ENCODE data around the gene CEP55.
"Not testable (repeated sequence)": the region's sequence is repeated elsewhere in the genome, so short reads cannot be mapped to it uniquely, and the experiment has no call there.

Gene CEP55

DNA sequence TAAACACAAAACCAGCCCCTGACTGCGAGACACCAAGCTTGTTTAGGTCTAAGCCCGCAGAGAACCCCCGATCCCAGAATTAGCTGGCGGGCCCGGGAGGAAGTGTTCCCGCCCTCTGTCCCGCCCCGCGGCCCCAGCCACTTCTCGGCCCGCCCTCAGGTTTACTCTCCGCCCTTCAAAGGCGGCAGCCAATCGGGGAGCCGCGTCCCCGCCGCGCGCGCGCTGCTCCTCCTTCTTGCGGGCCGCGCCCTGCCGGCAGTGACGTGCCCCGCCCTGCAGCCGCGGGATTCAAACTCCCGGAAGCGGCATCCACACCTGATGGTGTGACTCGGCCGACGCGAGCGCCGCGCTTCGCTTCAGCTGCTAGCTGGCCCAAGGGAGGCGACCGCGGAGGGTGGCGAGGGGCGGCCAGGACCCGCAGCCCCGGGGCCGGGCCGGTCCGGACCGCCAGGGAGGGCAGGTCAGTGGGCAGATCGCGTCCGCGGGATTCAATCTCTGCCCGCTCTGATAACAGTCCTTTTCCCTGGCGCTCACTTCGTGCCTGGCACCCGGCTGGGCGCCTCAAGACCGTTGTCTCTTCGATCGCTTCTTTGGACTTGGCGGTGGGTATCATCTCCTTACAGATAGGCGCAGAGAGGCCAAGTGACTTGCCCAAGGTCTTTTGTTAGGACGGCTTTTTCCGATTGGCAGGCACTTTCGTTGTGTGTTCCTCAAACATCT lies at the start of gene CEP55:
Gene CEP55 (plus strand): TSS at position 291 of the 720 bp plus-strand sequence. CDS start 3,440 bp downstream, outside the sequence.
- peak; percentile 88 to 90 for DNase-seq (ENCODE audit: low read depth in 2 of 2)

DNA sequence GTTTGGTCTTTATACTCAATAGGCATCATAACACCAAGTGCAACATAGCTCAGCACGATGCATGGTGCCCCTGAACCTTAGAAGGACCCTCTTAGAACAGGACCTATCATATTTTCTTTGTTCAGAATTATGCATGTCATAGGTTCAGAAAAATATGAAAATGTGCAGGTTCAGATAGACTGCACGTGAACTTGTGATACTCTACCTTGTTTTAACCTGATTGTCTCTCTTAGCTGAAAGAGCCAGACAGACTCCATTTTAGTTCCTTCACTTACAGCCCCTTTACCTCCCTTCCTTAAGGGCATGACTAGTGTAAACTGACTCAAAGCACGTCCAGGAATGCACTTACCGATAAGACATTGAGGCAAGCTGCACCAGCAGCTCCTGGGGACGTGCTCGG lies 49.4 kb upstream of the CEP55 start:
- DNase-seq (ENCODE audit: low read depth in 2 of 2) = no peak

DNA sequence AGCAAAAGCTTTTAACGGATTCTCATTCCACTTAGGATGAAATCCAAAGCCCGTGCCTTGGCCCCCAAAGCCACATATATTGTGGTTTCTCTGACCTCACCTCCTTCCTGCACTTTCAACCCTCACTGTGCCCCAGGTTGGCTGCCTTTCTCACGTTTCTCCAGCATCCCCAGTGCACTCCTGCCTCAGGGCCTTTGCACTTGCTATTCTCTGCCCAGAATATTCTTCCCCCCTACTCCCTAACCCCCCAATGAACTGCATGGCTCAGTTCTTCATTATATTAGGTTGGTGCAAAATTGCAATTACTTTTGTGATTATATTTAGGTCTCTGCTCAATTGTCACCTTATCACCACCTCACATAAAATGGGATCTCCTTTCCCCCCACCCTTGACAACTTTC lies 48.4 kb upstream of the CEP55 start:
- no peak for DNase-seq (ENCODE audit: low read depth in 2 of 2)

DNA sequence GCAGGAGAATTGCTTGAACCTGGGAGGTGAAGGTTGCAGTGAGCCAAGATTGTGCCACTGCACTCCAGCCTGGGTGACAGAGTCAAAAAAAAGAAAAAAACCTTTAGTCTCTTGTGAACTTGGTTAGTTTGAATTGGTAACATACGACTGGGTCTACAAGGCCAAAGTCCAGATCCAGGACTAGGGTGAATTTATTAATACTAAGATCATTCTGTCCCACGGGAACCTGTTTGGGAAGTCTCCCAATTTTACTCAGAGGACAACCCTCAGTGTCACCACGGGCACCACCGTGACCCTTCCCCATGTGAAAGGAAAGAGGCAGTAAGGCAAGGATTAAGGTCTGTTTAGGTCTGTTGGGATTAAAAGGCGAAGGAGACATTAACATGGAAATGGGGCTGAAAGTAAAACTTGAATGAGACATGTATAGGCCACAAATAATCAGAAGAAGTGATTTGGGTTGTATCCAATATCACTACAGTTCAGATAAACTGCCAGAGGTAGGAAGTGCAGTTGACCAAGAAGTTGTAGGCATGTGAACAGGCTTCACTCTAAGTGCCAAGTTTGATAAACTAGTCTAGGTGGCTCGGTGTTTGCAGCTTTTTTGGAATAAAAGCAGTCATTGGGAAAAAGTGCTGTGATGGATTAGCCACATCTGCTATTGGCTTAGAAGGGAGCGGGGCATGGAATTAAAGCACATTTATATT lies 45.0 kb upstream of the CEP55 start:
- DNase-seq (ENCODE audit: low read depth in 2 of 2) = no peak

DNA sequence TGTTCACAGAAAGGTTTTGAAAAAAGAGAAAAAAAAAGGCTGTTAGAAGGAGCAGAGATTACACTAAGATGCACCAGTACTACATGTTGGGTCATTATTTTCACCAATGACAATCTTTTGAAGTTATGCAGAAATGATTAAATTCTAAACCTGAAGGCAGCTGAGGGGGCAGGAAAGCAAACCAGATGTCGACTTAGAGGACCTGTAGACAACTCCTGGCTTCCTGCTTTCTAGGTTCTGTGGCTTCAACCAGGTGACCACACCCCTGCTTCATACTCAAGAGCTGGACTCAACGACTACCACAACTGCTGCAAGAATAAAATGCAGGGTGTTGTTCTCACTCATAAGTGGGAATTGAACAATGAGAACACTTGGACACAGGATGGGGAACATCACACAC lies 44.3 kb upstream of the CEP55 start:
- DNase-seq (ENCODE audit: low read depth in 2 of 2) = no peak

DNA sequence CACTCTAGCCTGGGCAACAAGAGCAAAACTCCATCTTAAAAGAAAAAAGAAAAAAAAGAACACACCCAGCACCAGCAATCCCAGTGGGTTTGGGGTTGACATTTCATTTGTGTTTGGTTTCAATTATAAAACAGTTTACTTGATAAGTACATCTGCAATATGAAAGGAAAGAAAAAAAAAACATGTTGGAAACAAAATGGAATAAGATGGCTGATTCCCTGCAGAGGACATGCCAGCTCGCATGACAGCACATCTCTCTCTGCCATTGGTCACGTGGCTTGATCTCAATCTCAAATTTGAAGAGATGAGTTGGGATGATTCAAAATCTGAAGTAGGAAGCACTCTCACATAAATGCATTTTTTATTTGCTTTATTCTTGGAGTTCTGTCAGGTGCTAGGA lies 42.3 kb upstream of the CEP55 start:
- DNase-seq (ENCODE audit: low read depth in 2 of 2) = no peak

DNA sequence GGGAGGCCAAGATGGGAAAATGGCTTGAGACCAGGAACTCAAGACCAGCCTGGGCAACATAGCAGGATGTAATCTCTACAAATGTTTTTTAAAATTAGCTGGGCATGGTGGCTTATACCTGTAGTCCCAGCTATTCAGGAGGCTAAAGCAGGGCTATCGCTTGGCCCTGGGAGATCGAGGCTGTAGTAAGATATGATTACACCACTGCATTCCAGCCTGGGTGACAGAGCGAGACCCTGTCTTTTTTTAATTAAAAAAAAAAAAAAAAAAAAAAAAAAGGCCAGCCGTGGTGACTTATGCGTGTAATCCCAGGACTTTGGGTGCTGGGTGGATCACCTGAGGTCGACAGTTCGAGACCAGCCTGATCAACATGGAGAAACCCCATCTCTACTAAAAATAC lies 41.7 kb upstream of the CEP55 start:
- DNase-seq (ENCODE audit: low read depth in 2 of 2) = no peak

DNA sequence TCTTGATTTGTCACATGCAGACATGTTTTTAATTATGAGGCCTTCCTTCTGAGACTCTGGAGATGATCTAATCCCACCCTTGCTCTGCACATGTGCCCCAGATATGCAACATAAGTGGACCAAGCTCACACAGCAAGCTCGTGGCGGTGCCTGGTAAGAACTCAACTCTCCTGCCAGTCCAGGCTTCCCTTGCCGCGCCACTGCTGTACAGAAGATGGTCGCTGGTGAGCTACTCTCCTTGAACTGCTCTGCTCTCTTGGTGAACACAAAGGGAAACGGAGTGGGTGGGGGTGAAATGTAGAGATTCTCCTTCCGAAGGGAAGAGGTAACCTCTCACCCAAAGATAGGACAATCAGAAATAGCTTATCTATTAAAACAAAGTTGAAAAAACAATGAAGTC lies 39.9 kb upstream of the CEP55 start:
- DNase-seq (ENCODE audit: low read depth in 2 of 2) = no peak

DNA sequence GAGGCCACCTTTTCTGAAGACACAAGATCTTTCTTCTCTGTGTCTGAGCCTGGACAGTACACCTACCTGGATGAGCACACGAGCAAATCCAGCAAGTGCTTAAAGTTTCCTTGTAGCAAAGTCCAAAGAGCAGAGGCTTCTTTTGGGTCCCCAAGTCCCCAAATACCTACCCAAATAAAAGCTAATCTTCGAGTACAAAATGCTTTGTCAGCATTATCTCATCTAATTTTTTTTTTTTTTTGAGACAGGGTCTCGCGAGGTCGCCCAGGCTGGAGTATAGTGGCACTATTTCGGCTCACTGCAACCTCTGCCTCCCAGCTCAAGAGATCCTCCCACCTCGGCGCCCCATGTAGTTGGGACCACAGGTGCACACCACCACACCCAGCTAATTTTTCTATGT lies 38.9 kb upstream of the CEP55 start:
- DNase-seq (ENCODE audit: low read depth in 2 of 2) = no peak

DNA sequence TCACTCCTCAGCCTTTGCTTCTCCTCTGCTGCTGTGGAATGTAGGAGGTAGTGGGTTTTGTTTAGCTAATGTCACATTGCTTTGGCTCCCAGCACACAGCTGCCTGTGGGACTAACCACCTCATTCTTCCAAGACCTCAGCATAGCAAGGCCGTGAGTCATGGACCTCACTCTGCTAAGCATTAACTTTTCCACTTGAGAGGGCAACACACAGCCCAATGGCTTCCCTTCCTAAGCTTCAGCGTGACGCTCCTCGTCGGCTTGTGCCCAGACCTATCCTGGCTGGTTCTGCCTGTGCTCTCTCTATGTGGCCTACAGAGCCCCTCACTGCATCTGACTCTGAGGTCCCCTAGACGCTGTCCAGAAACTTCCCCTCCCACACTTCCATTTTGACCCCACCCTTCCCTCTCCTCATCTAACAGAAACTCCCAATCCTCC lies 37.6 kb upstream of the CEP55 start:
- DNase-seq (ENCODE audit: low read depth in 2 of 2) = no peak

DNA sequence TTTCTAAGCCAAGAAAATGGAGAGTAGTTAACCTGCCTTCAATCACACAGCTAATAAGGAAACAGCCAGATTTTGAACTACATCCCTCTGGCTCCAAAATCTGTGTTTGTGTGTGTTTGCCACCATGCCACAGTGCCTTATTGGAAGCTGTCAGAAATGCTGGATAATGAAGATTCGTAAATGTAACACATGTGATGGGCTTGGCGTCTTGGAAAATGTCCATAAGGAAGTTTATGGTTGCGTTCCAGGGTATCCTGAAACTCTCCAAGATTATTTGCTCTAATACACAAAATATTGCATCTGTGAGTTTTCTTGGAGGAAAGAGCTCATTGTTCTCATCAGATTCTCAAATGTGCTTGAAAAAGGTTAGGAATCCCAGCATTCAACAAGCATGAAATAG lies 36.9 kb upstream of the CEP55 start:
- DNase-seq (ENCODE audit: low read depth in 2 of 2) = no peak

DNA sequence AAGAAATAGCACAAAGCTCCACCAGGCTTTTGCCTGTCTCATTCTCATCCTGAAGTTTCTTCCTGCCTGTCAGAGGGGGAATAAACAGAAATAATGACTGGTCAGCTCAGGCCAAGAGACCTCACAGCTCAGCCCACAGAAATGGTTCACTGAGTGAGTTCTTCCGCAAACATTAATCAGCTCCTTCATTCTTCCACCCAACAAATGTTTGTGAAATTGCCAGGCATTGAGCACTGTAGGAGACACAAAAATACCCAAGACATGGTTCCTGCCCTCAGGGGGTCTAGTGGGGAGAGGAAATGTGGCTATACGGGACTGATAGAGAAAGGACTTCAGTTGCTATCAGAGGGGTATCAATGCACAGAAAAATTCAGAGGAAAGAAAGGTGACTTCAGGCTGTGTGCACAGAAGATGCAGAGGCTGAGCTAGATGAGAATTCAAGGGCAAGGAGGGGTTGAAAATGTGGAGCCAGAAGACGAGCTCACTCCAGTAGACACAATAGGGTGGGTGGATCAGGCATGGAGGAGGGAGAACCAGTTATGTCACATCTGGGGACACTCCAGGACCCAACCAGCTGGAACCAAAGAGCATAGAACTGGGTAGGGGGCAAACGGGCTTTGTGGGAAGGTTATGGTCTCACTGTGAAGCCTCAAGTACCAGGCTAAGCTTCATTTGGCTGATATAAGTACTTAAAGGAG lies 35.2 kb upstream of the CEP55 start:
- DNase-seq (ENCODE audit: low read depth in 2 of 2) = no peak

DNA sequence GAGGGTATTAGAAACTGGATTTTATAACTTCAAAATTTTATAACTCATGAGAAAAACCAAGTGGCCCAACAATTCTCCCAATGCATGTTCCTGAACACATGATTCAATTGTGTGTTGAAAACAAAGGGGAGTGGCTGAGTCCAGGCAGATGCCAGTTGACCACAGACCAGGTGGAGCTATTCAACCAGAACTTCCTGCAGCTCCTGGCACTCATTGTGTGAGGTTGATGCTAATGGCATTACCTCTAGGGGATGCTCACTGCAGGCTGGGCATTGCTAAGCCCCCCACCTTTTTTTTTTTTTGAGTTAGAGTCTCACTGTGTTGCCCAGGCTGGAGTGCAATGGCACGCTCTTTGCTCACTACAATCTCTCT lies 34.6 kb upstream of the CEP55 start:
- DNase-seq (ENCODE audit: low read depth in 2 of 2) = no peak

DNA sequence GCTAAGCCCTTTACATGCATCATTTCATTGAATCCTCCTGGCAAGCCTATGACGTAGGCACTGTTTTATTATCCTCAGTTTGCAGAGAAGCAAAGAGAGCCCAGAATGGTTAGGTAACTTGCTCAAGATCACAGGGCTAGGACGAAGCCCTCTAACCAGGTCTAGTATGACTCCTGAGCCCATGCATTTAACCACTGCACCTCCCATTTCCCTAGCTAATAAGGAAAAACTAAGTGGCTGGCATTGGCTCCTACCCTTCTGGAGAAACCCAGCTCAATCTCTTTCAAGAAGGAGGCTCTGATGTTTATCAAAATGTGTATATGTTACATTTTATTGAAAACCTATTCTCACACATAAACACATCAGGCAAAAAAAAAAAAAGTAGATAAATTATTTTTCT lies 34.0 kb upstream of the CEP55 start:
- no peak for DNase-seq (ENCODE audit: low read depth in 2 of 2)

DNA sequence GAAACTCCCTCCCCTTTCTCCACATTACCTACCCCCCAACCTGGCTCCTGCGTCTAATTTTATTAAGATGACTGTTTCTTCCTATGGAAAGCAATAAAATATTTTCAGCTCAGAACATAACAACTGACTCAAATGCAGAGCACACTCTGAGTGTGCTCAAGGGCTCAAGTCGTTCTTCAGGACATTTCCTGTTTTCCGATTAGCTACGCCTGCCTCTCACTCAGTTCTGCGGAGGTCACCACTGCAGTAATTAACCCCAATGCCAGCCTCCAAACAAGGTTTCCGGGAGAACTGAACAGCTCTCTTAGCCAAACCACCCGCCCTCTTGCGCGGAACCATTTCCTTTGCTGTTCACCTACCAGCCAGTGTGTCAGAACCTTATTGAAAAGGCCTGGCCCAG lies 33.5 kb upstream of the CEP55 start:
- DNase-seq (ENCODE audit: low read depth in 2 of 2) = no peak

DNA sequence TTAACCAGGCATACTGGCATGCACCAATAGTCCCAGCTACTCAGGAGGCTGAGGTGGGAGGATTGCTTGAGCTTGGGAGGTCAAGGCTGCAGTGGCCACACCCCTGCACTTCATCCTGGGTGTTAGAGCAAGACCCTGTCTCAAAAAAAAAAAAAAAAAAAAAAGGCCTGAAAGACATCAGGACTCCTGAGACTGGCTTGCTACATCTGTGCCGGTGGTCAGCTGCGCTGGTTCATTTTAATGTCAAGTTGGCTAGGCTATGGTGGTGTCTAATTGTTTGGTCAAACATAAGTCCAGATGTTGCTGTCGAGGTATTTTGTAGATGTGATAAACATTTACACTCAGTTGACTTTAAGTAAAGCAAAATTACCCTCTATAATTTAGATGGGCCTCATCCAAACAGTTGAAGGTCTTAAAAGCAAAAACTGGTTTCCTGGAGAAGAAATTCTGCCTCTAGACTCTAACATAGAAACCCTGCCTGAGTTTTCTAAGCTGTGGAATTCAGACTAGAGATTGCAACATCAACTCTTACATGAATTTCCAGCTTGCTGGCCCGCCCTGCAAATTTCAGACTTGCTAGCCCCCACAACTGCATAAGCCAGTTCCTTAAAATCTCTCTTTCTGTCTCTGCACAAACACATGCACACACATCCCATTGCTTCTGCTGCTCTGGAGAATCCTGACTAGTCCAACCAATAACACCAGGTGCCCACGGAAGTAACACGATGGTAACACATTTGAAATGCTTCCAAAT lies 32.5 kb upstream of the CEP55 start:
- no peak for DNase-seq (ENCODE audit: low read depth in 2 of 2)

DNA sequence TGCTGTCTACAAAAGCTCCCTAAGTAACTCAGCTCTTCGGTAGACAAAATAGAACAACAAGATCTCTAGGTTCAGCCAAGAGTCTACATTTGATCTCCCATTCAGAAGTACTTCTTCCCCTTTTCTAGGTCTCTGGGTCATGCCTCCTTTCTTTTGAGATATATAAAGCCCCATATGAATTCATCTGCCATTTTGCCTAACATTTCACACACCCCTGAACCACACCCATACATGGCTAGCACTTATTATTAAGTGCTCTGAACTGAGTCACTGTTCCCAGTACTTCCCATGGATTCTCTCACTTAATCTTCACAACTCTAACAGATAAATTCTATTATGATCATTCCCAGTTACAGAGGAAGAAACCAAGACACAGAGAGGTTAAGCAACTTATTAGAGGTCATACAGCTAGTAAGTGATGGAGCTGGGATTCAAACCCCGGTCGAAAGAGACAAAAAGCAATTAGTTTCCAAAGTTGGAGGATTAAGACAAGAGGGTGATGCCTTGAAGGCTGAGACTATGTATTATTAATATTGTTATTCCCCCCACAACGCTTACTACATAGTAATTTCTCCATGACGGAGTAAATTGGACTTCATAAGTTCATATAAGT lies 31.5 kb upstream of the CEP55 start:
- DNase-seq (ENCODE audit: low read depth in 2 of 2) = no peak

DNA sequence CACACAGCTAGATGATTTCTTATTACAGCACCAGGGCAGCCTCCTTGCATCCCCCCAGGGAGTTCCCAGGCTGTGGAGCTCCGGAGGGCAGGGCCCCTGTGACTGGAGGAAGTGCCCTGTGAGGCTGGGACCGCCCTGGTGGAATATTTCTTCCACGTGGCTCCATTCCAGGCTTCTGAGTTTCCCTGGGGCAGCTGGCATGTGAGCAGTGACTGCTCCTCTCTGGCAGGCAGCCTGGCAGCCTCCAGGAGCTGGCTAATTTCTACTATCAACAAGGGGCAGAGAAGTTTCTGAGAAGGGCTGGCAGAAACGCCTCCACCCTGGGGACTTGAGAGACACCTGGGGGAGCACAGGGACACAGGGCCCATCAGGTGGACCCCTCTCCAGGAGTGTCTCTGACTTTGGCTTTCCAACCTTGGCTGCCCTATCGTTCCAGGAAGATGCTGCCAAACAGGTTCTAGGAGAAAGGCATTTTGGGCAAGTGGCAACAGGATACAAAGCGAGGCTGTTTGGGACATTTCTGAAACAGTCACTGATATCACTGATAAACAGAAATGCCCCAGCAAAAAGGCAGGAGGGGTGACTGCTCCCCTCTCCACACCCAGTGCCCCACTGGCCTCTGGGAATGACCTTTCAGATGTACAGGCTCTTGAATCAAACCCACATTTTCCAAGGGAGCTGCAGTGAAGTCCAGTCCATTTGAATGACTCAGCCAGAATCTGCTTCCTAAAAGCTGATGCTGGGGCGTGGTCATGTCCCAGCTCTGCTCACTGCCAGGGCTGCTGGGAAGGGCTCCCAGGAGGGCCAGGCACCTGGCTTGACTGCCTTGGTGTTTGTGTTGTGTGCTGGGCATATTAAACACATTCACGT lies 30.4 kb upstream of the CEP55 start:
- no peak for DNase-seq (ENCODE audit: low read depth in 2 of 2)

DNA sequence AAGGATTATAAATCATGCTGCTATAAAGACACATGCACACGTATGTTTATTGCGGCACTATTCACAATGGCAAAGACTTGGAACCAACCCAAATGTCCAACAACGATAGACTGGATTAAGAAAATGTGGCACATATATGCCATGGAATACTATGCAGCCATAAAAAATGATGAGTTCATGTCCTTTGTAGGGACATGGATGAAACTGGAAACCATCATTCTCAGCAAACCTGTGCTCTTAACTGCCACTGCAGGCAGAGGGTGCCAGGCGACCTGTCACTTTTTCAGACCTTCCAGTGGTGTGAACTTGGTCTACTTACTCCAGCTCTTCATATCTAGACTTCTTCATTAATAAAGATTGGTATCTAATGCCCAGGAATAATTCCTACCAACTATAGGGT lies 28.8 kb upstream of the CEP55 start:
- DNase-seq (ENCODE audit: low read depth in 2 of 2) = not testable (repeated sequence)

DNA sequence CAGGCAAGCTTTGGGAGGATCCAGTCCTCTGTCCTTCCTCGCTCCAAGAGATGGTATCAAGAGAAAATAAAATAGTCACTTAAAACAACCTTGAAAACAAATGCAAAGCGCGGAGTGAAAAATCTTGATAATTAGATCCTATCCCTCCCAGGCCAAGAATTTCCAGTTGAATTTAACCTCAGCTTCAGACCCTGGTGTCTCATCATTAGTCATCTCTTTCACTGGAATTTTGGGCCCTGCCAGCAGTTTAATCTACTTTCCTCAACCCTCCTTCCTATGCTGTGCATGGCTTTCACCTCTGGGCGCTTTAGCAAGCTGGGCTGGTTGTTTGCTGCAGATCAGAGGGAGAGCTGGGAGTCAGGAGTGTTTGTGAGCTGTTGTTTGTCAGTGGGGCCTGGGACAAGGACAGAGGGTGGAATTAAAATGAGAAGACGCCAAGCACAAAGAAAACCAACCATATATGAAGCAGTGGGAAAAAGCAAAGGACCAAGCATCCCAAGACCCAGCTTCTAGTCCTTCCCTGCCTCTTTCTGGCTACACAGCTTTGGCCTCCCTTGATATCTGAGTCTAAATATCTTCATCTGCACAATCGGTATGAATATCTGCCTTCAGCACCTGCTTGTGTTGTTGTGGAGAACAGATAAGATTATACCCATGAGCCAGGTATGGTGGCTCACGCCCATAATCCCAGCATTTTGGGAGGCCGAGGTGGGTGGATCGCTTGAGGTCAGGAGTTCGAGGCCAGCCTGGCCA lies 27.8 kb upstream of the CEP55 start:
- DNase-seq (ENCODE audit: low read depth in 2 of 2) = no peak
